ENCODE data around the gene DIAPH3. TPM values are rescaled to one million over a fixed set of nuclear protein-coding genes. Genes with fewer than 3 reads are reported as not detected.

DIAPH3 gene
- total RNA-seq, 1 donor, result 30.7 TPM

DNA sequence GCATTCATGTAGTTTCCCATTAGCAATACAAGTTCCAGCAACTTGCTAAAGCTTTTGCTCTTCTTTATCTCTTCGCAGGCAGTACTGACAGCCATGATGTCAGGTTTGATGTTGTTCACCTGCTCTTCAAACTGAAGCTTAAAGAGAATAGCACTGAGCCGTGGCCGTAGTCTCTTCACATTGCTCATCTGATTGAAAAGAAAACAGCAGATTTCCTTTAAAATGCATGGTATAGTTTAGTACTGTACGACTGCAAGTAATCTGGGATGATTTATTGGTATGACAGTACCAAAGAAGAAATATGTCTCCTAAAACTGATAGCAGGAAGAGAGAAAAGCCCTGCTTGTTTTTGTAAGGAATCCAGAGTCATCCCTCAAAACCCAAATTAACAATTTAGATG is 284.4 kb downstream of the DIAPH3 start:
- no peak overlapping the region for H3K4me3 ChIP-seq (ENCODE audit: low read depth, low read length)
- TF ChIP-seq, protein P1, sequence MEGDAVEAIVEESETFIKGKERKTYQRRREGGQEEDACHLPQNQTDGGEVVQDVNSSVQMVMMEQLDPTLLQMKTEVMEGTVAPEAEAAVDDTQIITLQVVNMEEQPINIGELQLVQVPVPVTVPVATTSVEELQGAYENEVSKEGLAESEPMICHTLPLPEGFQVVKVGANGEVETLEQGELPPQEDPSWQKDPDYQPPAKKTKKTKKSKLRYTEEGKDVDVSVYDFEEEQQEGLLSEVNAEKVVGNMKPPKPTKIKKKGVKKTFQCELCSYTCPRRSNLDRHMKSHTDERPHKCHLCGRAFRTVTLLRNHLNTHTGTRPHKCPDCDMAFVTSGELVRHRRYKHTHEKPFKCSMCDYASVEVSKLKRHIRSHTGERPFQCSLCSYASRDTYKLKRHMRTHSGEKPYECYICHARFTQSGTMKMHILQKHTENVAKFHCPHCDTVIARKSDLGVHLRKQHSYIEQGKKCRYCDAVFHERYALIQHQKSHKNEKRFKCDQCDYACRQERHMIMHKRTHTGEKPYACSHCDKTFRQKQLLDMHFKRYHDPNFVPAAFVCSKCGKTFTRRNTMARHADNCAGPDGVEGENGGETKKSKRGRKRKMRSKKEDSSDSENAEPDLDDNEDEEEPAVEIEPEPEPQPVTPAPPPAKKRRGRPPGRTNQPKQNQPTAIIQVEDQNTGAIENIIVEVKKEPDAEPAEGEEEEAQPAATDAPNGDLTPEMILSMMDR (IDR thresholded peaks at IDR 0.05; ENCODE audit: insufficient read depth, low read depth, low read length), result no peak
- peak; percentile 34 for DNase-seq (ENCODE audit: low read depth)

- no peak overlapping the region for H3K4me3 ChIP-seq (ENCODE audit: low read depth, low read length)
- no peak for DNase-seq (ENCODE audit: low read depth)
- TF ChIP-seq, protein P1 (IDR thresholded peaks at IDR 0.05; ENCODE audit: insufficient read depth, low read depth, low read length), result no peak
These were observed 285.8 kb downstream of the DIAPH3 start for GRCh38 chr13:59877933-59878332.

- no peak for DNase-seq (ENCODE audit: low read depth)
- TF ChIP-seq, protein P1 (IDR thresholded peaks at IDR 0.05; ENCODE audit: insufficient read depth, low read depth, low read length), result no peak
- H3K4me3 ChIP-seq (ENCODE audit: low read depth, low read length), result no peak overlapping the region
These were observed 288.8 kb downstream of the DIAPH3 start for GRCh38 chr13:59874973-59875372.

GRCh38 chr13:59873856-59874255 is 289.9 kb downstream of the DIAPH3 start:
- TF ChIP-seq, protein P1 (IDR thresholded peaks at IDR 0.05; ENCODE audit: insufficient read depth, low read depth, low read length), result no peak
- no peak for DNase-seq (ENCODE audit: low read depth)
- H3K4me3 ChIP-seq (ENCODE audit: low read depth, low read length), result no peak overlapping the region

DNA sequence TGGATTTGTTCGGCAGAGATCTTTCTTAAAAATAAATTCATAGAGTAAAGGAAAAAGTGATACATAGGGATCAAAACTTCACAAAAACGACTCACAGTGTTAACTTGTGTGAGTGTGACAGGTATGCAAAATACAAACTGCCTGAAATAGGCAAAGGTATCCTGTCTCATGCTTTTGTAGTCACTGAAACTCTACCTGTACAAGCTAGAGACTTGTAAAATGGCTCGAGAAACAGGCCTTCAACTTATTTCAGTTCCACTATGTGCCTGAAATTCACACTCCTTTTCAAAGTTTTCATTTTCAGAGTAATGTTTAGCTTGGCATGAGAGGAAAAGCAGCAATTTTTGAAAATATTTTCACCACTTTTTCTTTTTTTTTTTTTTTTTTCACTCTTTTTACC is 290.4 kb downstream of the DIAPH3 start:
- TF ChIP-seq, protein P1 (IDR thresholded peaks at IDR 0.05; ENCODE audit: insufficient read depth, low read depth, low read length), result no peak
- DNase-seq (ENCODE audit: low read depth), result no peak
- H3K4me3 ChIP-seq (ENCODE audit: low read depth, low read length), result no peak overlapping the region

- TF ChIP-seq, protein P1 (IDR thresholded peaks at IDR 0.05; ENCODE audit: insufficient read depth, low read depth, low read length), result no peak
- no peak for DNase-seq (ENCODE audit: low read depth)
- H3K4me3 ChIP-seq (ENCODE audit: low read depth, low read length), result no peak overlapping the region
These were observed 295.9 kb downstream of the DIAPH3 start for GRCh38 chr13:59867867-59868266.

DNA sequence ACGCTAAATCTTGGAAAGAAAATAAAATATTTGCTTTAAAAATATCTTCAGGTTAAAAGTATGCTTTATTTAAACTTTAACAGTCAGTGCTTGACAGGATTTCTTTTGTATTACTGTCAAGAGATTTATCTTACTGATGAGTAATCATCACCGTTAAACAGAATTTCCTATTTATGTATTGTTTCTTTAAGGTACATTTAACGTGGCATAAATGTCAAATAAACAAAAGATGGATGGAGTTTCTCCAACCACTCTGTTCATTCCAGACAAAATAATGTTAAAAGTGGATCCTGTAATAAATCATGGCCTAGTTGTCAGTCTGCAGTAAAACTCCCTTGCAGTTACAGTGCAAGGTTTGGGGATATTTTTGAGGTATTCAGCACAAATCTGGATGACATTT is 298.3 kb downstream of the DIAPH3 start:
- no peak overlapping the region for H3K4me3 ChIP-seq (ENCODE audit: low read depth, low read length)
- peak; percentile 22 for DNase-seq (ENCODE audit: low read depth)
- TF ChIP-seq, protein P1 (IDR thresholded peaks at IDR 0.05; ENCODE audit: insufficient read depth, low read depth, low read length), result no peak
